H9 (cell line): ENCODE results near the gene NOXRED1. TPM values are rescaled to one million over a fixed set of nuclear protein-coding genes. Genes with fewer than 3 reads are reported as not detected.

ENCODE experiments used
- DNase-seq: peaks from one replicate; pipeline ENCODE4 v3.0.0-alpha.2; 2017
- H2AFZ ChIP-seq: one replicate; pipeline ENCODE4 v1.6.1; 2013; ENCODE audit warnings: mild to moderate bottlenecking, low read length, control low read depth, moderate library complexity
- H2AK5ac ChIP-seq: 2 replicates; pipeline ENCODE4 v1.6.1; 2013; ENCODE audit warnings: low read length, control low read depth, mixed read lengths; ENCODE audit not compliant: insufficient read length
- H2BK120ac ChIP-seq: one replicate; pipeline ENCODE4 v1.6.1; 2013; ENCODE audit warnings: low read depth, mild to moderate bottlenecking, low read length, control low read depth, inconsistent platforms; ENCODE audit not compliant: poor library complexity, severe bottlenecking
- H2BK12ac ChIP-seq: 2 replicates; pipeline ENCODE4 v1.6.1; 2013; ENCODE audit warnings: low read length, control low read depth, mixed read lengths, low read depth; ENCODE audit not compliant: insufficient read length
- H2BK15ac ChIP-seq: 2 replicates; pipeline ENCODE4 v1.6.1; 2013; ENCODE audit warnings: low read depth, low read length, control low read depth
- H2BK20ac ChIP-seq: one replicate; pipeline ENCODE4 v1.6.1; 2013; ENCODE audit warnings: low read depth, mild to moderate bottlenecking, low read length, control low read depth, inconsistent platforms; ENCODE audit not compliant: poor library complexity, severe bottlenecking
- H2BK5ac ChIP-seq: 2 replicates; pipeline ENCODE4 v1.6.1; 2013; ENCODE audit warnings: low read length, control low read depth, mixed read lengths; ENCODE audit not compliant: insufficient read length
- H3K14ac ChIP-seq: 2 replicates; pipeline ENCODE4 v1.6.1; 2013; ENCODE audit warnings: low read length, control low read depth; ENCODE audit not compliant: insufficient read depth
- H3K18ac ChIP-seq: 2 replicates; pipeline ENCODE4 v1.6.1; 2013; ENCODE audit warnings: low read depth, mild to moderate bottlenecking, mixed read lengths, low read length, control low read depth; ENCODE audit not compliant: insufficient read length
- H3K23ac ChIP-seq: 2 replicates; pipeline ENCODE4 v1.6.1; 2013; ENCODE audit warnings: low read length, control low read depth, mixed read lengths, low read depth; ENCODE audit not compliant: insufficient read length
- H3K23me2 ChIP-seq: 2 replicates; pipeline ENCODE4 v1.6.1; 2013; ENCODE audit warnings: low read depth, mild to moderate bottlenecking, mixed read lengths, low read length, control low read depth; ENCODE audit not compliant: insufficient read length, poor library complexity, severe bottlenecking
- H3K27ac ChIP-seq: 2 replicates; pipeline ENCODE4 v1.5.1; 2013; ENCODE audit warnings: low read length, control low read depth, mixed read lengths, low read depth; ENCODE audit not compliant: insufficient read length
- H3K27me3 ChIP-seq: 2 replicates; pipeline ENCODE4 v1.6.1; 2013; ENCODE audit warnings: low read length, control low read depth, inconsistent platforms; ENCODE audit not compliant: insufficient read depth
- H3K4ac ChIP-seq: 2 replicates; pipeline ENCODE4 v1.6.1; 2013; ENCODE audit warnings: low read depth, mild to moderate bottlenecking, control low read depth, inconsistent platforms, low read length, moderate library complexity
- H3K4me1 ChIP-seq: 2 replicates; pipeline ENCODE4 v1.6.1; 2013; ENCODE audit warnings: low read length, control low read depth, inconsistent platforms; ENCODE audit not compliant: insufficient read depth
- H3K4me2 ChIP-seq: 2 replicates; pipeline ENCODE4 v1.6.1; 2013; ENCODE audit warnings: low read length, control low read depth, mixed read lengths; ENCODE audit not compliant: insufficient read length, insufficient read depth
- H3K56ac ChIP-seq: 2 replicates; pipeline ENCODE4 v1.6.1; 2013; ENCODE audit warnings: low read depth, mild to moderate bottlenecking, mixed read lengths, low read length, control low read depth; ENCODE audit not compliant: insufficient read length
- H3K79me1 ChIP-seq: 2 replicates; pipeline ENCODE4 v1.6.1; 2013; ENCODE audit warnings: low read depth, mild to moderate bottlenecking, moderate library complexity, low read length, control low read depth, inconsistent platforms; ENCODE audit not compliant: insufficient read depth, poor library complexity, severe bottlenecking
- H3K79me2 ChIP-seq: 2 replicates; pipeline ENCODE4 v1.6.1; 2013; ENCODE audit warnings: low read length, control low read depth, inconsistent platforms; ENCODE audit not compliant: insufficient read depth
- H3K9ac ChIP-seq: 2 replicates; pipeline ENCODE4 v1.6.1; 2013; ENCODE audit warnings: low read length, control low read depth, mixed read lengths; ENCODE audit not compliant: insufficient read length; ENCODE audit errors: extremely low read depth
- H3K9me3 ChIP-seq: one replicate; pipeline ENCODE4 v1.6.1; 2013; ENCODE audit warnings: low read depth, low read length, inconsistent platforms; ENCODE audit not compliant: control insufficient read depth
- H3T11ph ChIP-seq: one replicate; pipeline ENCODE4 v1.6.1; 2013; ENCODE audit warnings: mild to moderate bottlenecking, low read length, control low read depth, inconsistent platforms
- H4K20me1 ChIP-seq: one replicate; pipeline ENCODE4 v1.6.1; 2013; ENCODE audit not compliant: control insufficient read depth, insufficient read length, insufficient read depth
- H4K5ac ChIP-seq: 2 replicates; pipeline ENCODE4 v1.6.1; 2013; ENCODE audit warnings: low read depth, mild to moderate bottlenecking, mixed read lengths, low read length, control low read depth; ENCODE audit not compliant: insufficient read length
- H4K8ac ChIP-seq: replicated peaks from 2 replicates; pipeline ENCODE4 v1.6.1; 2013; ENCODE audit warnings: low read length, control low read depth, mixed read lengths, low read depth; ENCODE audit not compliant: insufficient read length
- H4K91ac ChIP-seq: 2 replicates; pipeline ENCODE4 v1.6.1; 2013; ENCODE audit warnings: low read depth, mild to moderate bottlenecking, moderate library complexity, mixed read lengths, low read length, control low read depth; ENCODE audit not compliant: insufficient read length
- H3K27ac Mint-ChIP-seq, 3 experiments: 2 replicates in 2 of 3; 3 replicates in 1 of 3; pipeline ENCODE4 v1.8.0; 2020 to 2021; ENCODE audit warnings: mixed read lengths in 3 of 3, mild to moderate bottlenecking in 1 of 3, moderate library complexity in 1 of 3
- H3K27me3 Mint-ChIP-seq: 2 replicates; pipeline ENCODE4 v1.8.0; 2021; ENCODE audit warnings: low read depth, mild to moderate bottlenecking, moderate library complexity, mixed read lengths
- H3K36me3 Mint-ChIP-seq, 3 experiments: 2 replicates in 2 of 3; 3 replicates in 1 of 3; pipeline ENCODE4 v1.8.0; 2020 to 2021; ENCODE audit warnings: low read depth in 3 of 3, mixed read lengths in 3 of 3; ENCODE audit not compliant: insufficient read depth in 1 of 3
- H3K4me1 Mint-ChIP-seq, 2 experiments: 2 replicates each; pipeline ENCODE4 v1.8.0; 2020; ENCODE audit warnings: mixed read lengths in 2 of 2
- H3K4me3 Mint-ChIP-seq, 2 experiments: 2 replicates in 1 of 2; 3 replicates in 1 of 2; pipeline ENCODE4 v1.8.0; 2020 to 2021; ENCODE audit warnings: mild to moderate bottlenecking in 2 of 2, mixed read lengths in 2 of 2, moderate library complexity in 1 of 2
- H3K9me3 Mint-ChIP-seq, 2 experiments: 2 replicates in 1 of 2; 3 replicates in 1 of 2; pipeline ENCODE4 v1.8.0; 2020; ENCODE audit warnings: mild to moderate bottlenecking in 2 of 2, mixed read lengths in 2 of 2, moderate library complexity in 1 of 2
- CTCF ChIP-seq: fragments of 200-600 bp; sonication (generic); conservative IDR thresholded peaks from 3 replicates; pipeline ENCODE4 v1.8.0; 2021; ENCODE audit warnings: antibody characterized with exemption, mild to moderate bottlenecking
- WGBS: extraction: QIAGEN DNeasy Blood & Tissue Kit; methylation state at CpG from one replicate; pipeline ENCODE4 v1.1.7; 2013; ENCODE audit warnings: missing lambda C conversion rate, low lambda C conversion rate, mixed read lengths; ENCODE audit not compliant: insufficient read length; ENCODE audit errors: extremely low coverage; 5-methylcytosine and 5-hydroxymethylcytosine counted together
- total RNA-seq: library from RNA; stranded (reverse); gene quantifications from 2 replicates; pipeline ENCODE4 v1.2.1, GENCODE V29; 2021

The NOXRED1 gene
- total RNA-seq, 1 experiment from 2014 or later, result not detected

GRCh38 chr14:77359626-77360025, 63.7 kb downstream of the NOXRED1 start:
- H4K91ac ChIP-seq, result no peak overlapping the region
- no peak for DNase-seq
- H3K14ac ChIP-seq, result no peak overlapping the region
- H3K4me3 Mint-ChIP-seq, result no peak overlapping the region
- no peak overlapping the region for H2BK120ac ChIP-seq
- no peak overlapping the region for H3K23ac ChIP-seq
- TF ChIP-seq CTCF, result no peak
- no peaks in the 10 kb centered on the region for H3K36me3 Mint-ChIP-seq
- no peaks in the 10 kb centered on the region for H4K20me1 ChIP-seq
- H2AFZ ChIP-seq, result no peak overlapping the region
- no peak overlapping the region for H4K5ac ChIP-seq
- H3K27me3 ChIP-seq, result no peaks in the 10 kb centered on the region
- H3K23me2 ChIP-seq, result no peaks in the 10 kb centered on the region
- no peak overlapping the region for H3K4ac ChIP-seq
- no CpG with 5 or more reads among the region's 1 CpG for WGBS
- no peak overlapping the region for H3K27ac Mint-ChIP-seq
- H2BK5ac ChIP-seq, result no peak overlapping the region
- H2BK12ac ChIP-seq, result no peak overlapping the region
- no peak overlapping the region for H3K9ac ChIP-seq
- no peak overlapping the region for H2BK20ac ChIP-seq
- no peaks in the 10 kb centered on the region for H3K27me3 Mint-ChIP-seq
- no peak overlapping the region for H2AK5ac ChIP-seq
- no peak overlapping the region for H3K18ac ChIP-seq
- no peak overlapping the region for H2BK15ac ChIP-seq
- H3K27ac ChIP-seq, result no peak overlapping the region
- H3K9me3 ChIP-seq, result no peaks in the 10 kb centered on the region
- no peak overlapping the region for H3K56ac ChIP-seq
- no peaks in the 10 kb centered on the region for H3K4me1 Mint-ChIP-seq
- H3T11ph ChIP-seq, result no peak overlapping the region
- H3K79me2 ChIP-seq, result no peaks in the 10 kb centered on the region
- no peak overlapping the region for H4K8ac ChIP-seq
- H3K9me3 Mint-ChIP-seq, result no peaks in the 10 kb centered on the region
- H3K4me1 ChIP-seq, result no peaks in the 10 kb centered on the region
- no peaks in the 10 kb centered on the region for H3K79me1 ChIP-seq
- no peak overlapping the region for H3K4me2 ChIP-seq
